ENCODE results near the gene PARD3B.

The PARD3B gene

GRCh38 chr2:205644018-205644417, 1098.7 kb downstream of the PARD3B start:
- no peak for DNase-seq

- DNase-seq, result no peak
These were observed 1101.4 kb downstream of the PARD3B start for GRCh38 chr2:205646680-205647079.

GRCh38 chr2:205650450-205650849, 1105.2 kb downstream of the PARD3B start:
- DNase-seq, result no peak

- no peak for DNase-seq
These were observed 1105.7 kb downstream of the PARD3B start for GRCh38 chr2:205650931-205651330.

GRCh38 chr2:205651719-205652118, 1106.4 kb downstream of the PARD3B start:
- no peak for DNase-seq

GRCh38 chr2:205654878-205655605, 1109.8 kb downstream of the PARD3B start:
- DNase-seq, result no peak

GRCh38 chr2:205655779-205656456, 1110.6 kb downstream of the PARD3B start:
- DNase-seq, result no peak

GRCh38 chr2:205656461-205656860, 1111.2 kb downstream of the PARD3B start:
- no peak for DNase-seq

- DNase-seq, result no peak
These were observed 1111.7 kb downstream of the PARD3B start for GRCh38 chr2:205656941-205657340.

- DNase-seq, result no peak
These were observed 1112.3 kb downstream of the PARD3B start for GRCh38 chr2:205657579-205657978.

GRCh38 chr2:205658068-205658467, 1112.8 kb downstream of the PARD3B start:
- no peak for DNase-seq

GRCh38 chr2:205658572-205658971, 1113.3 kb downstream of the PARD3B start:
- DNase-seq, result no peak

- DNase-seq, result no peak
These were observed 1114.6 kb downstream of the PARD3B start for GRCh38 chr2:205659922-205660321.

- DNase-seq, result no peak
These were observed 1115.3 kb downstream of the PARD3B start for GRCh38 chr2:205660521-205661124.

GRCh38 chr2:205661281-205661680, 1116.0 kb downstream of the PARD3B start:
- DNase-seq, result no peak

- no peak for DNase-seq
These were observed 1117.1 kb downstream of the PARD3B start for GRCh38 chr2:205662206-205662965.

GRCh38 chr2:205665791-205666190, 1120.5 kb downstream of the PARD3B start:
- DNase-seq, result no peak

All from NCI-H526 (cell line).